KOPT-K1 (cell line): ENCODE measurements around the gene PCBD2.
"Not testable (repeated sequence)": the region's sequence is repeated elsewhere in the genome, so short reads cannot be mapped to it uniquely, and the experiment has no call there.

ENCODE experiments used
- H3K27ac ChIP-seq: fragments of 200-600 bp; sonication (generic); 2 replicates; pipeline ENCODE4 v1.5.1; 2016; ENCODE audit warnings: antibody characterized with exemption, mild to moderate bottlenecking, low read depth, low read length; ENCODE audit not compliant: poor library complexity, severe bottlenecking
- H3K36me3 ChIP-seq: fragments of 200-600 bp; sonication (generic); 2 replicates; pipeline ENCODE4 v1.5.1; 2017; ENCODE audit warnings: antibody characterized with exemption, mild to moderate bottlenecking, low read length, moderate library complexity; ENCODE audit not compliant: insufficient read depth
- H3K9me3 ChIP-seq: fragments of 200-600 bp; sonication (generic); 2 replicates; pipeline ENCODE4 v1.5.1; 2017; ENCODE audit warnings: antibody characterized with exemption, low read length, mild to moderate bottlenecking; ENCODE audit not compliant: insufficient read depth, poor library complexity, severe bottlenecking

Gene PCBD2

DNA sequence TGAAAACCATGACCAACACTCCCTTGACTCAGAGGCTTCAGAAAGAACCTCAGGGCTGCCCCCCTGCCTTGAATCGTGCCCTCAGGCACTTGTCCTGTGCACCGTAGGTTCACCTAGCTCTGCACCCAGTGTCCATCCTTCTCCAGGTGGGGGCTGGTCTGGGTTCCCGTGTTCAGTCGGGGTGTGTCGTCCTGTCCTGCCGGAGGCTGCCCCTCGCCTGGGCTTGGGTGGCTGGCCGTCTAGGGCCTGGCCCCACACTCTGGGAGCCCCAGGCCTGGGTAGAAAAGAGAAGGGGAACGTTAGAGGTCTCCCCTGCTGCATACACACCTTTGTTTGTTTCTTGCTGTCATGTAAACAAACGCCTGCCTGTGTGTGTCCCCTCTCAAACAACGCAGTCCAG lies 92.1 kb downstream of the PCBD2 start:
- Histone ChIP-seq H3K9me3 (no peaks in the 10 kb centered on the region), H3K36me3 (no peaks in the 10 kb centered on the region), H3K27ac (no peak overlapping the region)

DNA sequence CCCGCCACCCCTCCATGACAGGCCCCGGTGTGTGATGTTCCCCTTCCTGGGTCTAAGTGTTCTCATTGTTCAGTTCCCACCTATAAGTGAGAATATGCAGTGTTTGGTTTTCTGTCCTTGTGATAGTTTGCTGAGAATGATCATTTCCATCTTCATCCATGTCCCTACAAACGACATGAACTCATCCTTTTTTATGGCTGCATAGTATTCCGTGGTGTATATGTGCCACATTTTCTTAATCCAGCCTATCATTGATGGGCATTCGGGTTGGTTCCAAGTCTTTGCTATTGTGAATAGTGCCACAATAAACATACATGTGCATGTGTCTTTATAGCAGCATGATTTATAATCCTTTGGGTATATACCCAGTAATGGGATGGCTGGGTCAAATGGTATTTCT lies 93.1 kb downstream of the PCBD2 start:
- H3K9me3 ChIP-seq, H3K27ac ChIP-seq, H3K36me3 ChIP-seq: not testable (repeated sequence)

- no peaks in the 10 kb centered on the region for H3K36me3 ChIP-seq
- H3K9me3 ChIP-seq, result no peaks in the 10 kb centered on the region
- no peak overlapping the region for H3K27ac ChIP-seq
Measured at GRCh38 chr5:135004376-135004775, 99.4 kb downstream of the PCBD2 start.

DNA sequence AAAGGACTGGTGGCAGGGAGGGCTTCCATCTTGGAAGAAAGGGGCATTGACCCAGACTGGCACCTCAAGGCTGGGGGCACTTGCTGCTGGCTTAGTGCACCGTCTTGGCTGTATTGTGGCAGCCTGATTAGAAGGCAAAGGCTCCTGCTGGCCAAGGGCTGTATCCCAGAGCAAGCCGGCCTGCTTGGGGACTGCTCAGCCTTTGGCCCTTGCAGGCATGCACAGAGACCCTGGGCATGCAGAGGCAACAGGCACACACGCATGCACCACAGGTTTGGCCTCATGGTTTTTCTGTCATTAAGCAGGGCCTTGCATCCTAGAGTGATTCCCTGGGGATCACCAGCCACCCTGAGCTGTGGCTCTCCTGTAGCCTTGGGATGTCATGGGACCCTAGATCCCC lies 100.1 kb downstream of the PCBD2 start:
- Histone ChIP-seq H3K27ac (no peak overlapping the region), H3K36me3 (no peaks in the 10 kb centered on the region), H3K9me3 (no peaks in the 10 kb centered on the region)

DNA sequence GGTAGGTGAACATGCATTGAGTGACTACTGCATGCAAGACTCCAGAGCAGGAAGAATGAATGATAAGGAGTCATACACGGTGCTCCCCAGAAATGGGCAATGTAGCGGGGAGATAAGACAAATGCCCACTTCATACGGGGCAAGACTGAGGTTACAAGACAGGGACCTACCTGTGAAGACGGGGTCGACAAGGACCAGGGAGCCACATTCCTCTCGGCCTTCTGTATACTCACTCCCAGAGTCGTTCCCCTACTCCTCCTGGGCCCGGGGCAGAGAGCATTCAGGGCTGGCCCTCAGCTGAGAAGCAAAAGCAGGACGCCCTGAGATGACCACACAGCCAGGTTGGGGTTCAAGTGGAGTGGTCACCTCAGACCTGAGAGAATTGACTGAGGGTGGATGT lies 102.4 kb downstream of the PCBD2 start:
- Histone ChIP-seq H3K9me3 (no peaks in the 10 kb centered on the region), H3K27ac (no peak overlapping the region), H3K36me3 (no peaks in the 10 kb centered on the region)

DNA sequence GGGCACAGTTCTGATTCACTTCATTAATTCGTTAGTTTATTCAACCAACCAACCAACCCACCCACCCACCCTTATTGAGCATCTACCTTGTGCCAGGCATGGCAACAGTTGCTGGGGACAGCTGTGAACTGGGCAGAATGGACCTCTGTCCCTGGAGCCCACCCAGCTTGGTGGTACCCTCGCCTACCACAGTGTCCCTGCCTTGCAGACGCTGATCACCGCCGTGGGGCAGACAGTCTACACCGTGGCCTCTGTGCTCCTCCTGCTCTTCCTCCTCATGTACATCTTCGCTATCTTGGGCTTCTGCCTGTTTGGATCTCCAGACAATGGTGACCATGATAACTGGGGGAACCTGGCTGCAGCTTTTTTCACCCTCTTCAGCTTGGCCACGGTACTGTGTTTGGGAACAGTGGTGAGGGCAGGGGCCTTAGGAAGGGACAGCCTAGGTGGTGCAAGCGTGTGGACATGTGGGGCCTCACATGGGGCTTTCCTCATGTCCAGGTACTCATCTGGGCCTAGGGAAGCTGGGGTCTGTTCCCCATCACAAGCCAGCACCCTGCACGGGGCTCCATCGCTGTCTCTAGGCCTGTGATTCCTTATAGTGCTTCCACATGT lies 102.9 kb downstream of the PCBD2 start:
- H3K9me3 ChIP-seq, result no peaks in the 10 kb centered on the region
- H3K27ac ChIP-seq, result no peak overlapping the region
- no peaks in the 10 kb centered on the region for H3K36me3 ChIP-seq

- Histone ChIP-seq H3K27ac (no peak overlapping the region), H3K36me3 (no peaks in the 10 kb centered on the region), H3K9me3 (no peaks in the 10 kb centered on the region)
Measured at GRCh38 chr5:135008556-135008955, 103.6 kb downstream of the PCBD2 start.

- Histone ChIP-seq H3K27ac (no peak overlapping the region), H3K9me3 (no peaks in the 10 kb centered on the region), H3K36me3 (no peaks in the 10 kb centered on the region)
Measured at GRCh38 chr5:135008981-135009735, 104.2 kb downstream of the PCBD2 start.

DNA sequence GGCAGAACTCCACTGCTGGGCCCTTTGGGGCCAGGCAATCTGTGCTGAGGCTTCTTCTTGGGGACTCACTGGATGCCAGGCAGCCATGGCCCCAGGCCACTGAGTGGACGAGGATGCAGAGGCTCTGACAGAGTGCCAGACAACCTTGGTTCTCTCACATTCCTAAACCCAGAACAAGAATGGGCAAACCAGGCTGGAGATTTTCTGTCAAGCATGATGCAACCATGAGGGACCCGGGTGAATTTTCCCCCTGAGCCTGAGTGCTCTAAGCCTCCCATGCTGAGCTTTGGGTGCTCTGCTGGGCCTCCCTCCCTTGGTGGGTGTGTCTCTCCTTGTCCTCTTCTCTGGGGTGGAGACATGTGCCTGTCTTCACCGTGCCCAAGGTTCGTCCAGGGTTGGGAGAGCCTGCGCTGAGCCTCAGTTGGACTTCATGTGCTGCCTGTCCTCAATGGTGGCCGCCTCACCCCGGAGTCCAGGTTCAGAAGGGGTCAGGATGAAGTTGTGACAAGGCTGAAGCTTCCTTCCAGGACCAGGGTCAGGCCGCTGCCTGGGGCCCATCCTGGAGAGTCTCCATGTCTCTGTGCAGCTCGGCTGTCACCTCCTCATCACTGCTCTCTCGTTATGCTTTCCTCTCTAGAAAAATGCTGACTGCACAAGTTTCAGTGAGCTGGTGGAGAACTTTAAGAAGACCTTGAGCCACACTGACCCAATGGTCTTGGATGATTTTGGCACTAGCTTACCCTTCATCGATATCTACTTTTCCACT lies 105.0 kb downstream of the PCBD2 start:
- Histone ChIP-seq H3K27ac (no peak overlapping the region), H3K9me3 (no peaks in the 10 kb centered on the region), H3K36me3 (no peaks in the 10 kb centered on the region)

- no peaks in the 10 kb centered on the region for H3K9me3 ChIP-seq
- no peak overlapping the region for H3K27ac ChIP-seq
- no peaks in the 10 kb centered on the region for H3K36me3 ChIP-seq
Measured at GRCh38 chr5:135010502-135011354, 105.8 kb downstream of the PCBD2 start.

DNA sequence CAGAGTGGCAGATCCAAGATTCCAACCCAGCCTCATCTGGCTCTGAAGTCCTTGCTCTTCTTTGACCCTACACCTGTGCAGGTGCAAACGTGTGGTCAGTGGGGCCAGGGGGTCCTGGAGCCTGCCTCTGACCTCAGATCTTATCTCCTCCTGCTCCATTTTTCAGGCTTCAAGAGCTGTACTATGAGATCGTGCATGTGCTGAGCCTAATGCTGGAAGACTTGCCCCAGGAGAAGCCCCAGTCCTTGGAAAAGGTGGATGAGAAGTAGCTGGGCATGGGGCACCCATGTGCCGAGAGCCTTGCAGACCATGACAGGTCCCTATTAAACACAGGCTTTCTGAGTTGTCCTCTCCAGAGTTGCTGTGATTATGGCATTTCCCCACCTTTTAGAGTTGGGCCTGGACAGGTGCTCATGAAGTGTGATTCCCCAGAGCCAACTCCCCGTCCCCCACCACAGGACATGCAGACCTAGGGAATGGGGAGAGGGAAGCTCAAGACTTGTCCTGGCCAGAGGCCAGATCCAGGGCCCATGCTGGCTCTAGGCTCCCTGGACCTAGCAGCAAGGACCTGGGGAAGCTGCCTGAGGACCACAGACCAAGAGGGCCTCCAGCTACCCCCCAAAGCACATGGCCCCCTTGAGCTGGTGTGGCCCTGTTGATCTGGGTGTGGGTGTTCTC lies 106.6 kb downstream of the PCBD2 start:
- Histone ChIP-seq H3K27ac (no peak overlapping the region), H3K36me3 (no peaks in the 10 kb centered on the region), H3K9me3 (no peaks in the 10 kb centered on the region)

- no peaks in the 10 kb centered on the region for H3K36me3 ChIP-seq
- H3K27ac ChIP-seq, result no peak overlapping the region
Measured at GRCh38 chr5:135012033-135012588, 107.2 kb downstream of the PCBD2 start.

More at GRCh38 chr5:135012033-135012588, 107.2 kb downstream of the PCBD2 start:
- no peaks in the 10 kb centered on the region for H3K9me3 ChIP-seq
